A204.1 (cell line): ENCODE results near the gene PPP1R13L.
"Not testable (repeated sequence)": the region's sequence is repeated elsewhere in the genome, so short reads cannot be mapped to it uniquely, and the experiment has no call there.

Experiments used
- FAIRE-seq: peaks from 2 replicates; lab custom pipeline; 2012; peaks lifted over from hg19 to GRCh38; lab: Jason Lieb, UNC

PPP1R13L gene

GRCh38 chr19:45344621-45345505 lies 60.0 kb downstream of the PPP1R13L start:
- no peak for FAIRE-seq

- FAIRE-seq = no peak
Observed at GRCh38 chr19:45342911-45343310, 62.0 kb downstream of the PPP1R13L start.

GRCh38 chr19:45340899-45341453 lies 63.9 kb downstream of the PPP1R13L start:
- FAIRE-seq = no peak

- no peak for FAIRE-seq
Observed at GRCh38 chr19:45340232-45340898, 64.5 kb downstream of the PPP1R13L start, which contains the start of gene KLC3. KLC3 (plus strand) TSS chr19:45340750; CDS start chr19:45345542, 4,792 bp downstream.

- no peak for FAIRE-seq
Observed at GRCh38 chr19:45339629-45340028, 65.2 kb downstream of the PPP1R13L start.

GRCh38 chr19:45336696-45337251 lies 68.1 kb downstream of the PPP1R13L start:
- no peak for FAIRE-seq

GRCh38 chr19:45334881-45335280 lies 70.0 kb downstream of the PPP1R13L start:
- FAIRE-seq = not testable (repeated sequence)

GRCh38 chr19:45333609-45334303 lies 71.1 kb downstream of the PPP1R13L start:
- FAIRE-seq = no peak

- no peak for FAIRE-seq
Observed at GRCh38 chr19:45331411-45331810, 73.5 kb downstream of the PPP1R13L start.
